GM19395 (cell line): Measurements from ENCODE around the gene ATF7IP.
"Not testable (repeated sequence)": the region's sequence is repeated elsewhere in the genome, so short reads cannot be mapped to it uniquely, and the experiment has no call there.

Experiments
- ATAC-seq: cut with Tn5 transposase; IDR thresholded peaks from one replicate; pipeline ENCODE4 v1.9.1; 2021; ENCODE audit warnings: mild to moderate bottlenecking, moderate library complexity; ENCODE audit not compliant: unreplicated experiment

ATF7IP gene

GRCh38 chr12:14373217-14373616 is 7.7 kb downstream of the ATF7IP start:
- ATAC-seq = no peak

GRCh38 chr12:14379508-14379907 is 14.0 kb downstream of the ATF7IP start:
- ATAC-seq = no peak

GRCh38 chr12:14384783-14385638 is 19.5 kb downstream of the ATF7IP start:
- peak; percentile 98 for ATAC-seq

- no peak for ATAC-seq
Measured at GRCh38 chr12:14387219-14387871, 21.9 kb downstream of the ATF7IP start.

- ATAC-seq = no peak
Measured at GRCh38 chr12:14390449-14390848, 25.0 kb downstream of the ATF7IP start.

- ATAC-seq = no peak
Measured at GRCh38 chr12:14390870-14391530, 25.5 kb downstream of the ATF7IP start.

- no peak for ATAC-seq
Measured at GRCh38 chr12:14393751-14394150, 28.3 kb downstream of the ATF7IP start.

GRCh38 chr12:14394317-14395073 is 29.0 kb downstream of the ATF7IP start:
- peak; percentile 69 for ATAC-seq

- peak; percentile 54 for ATAC-seq
Measured at GRCh38 chr12:14395074-14395778, 29.7 kb downstream of the ATF7IP start.

GRCh38 chr12:14396071-14396470 is 30.6 kb downstream of the ATF7IP start:
- peak; percentile 63 for ATAC-seq

GRCh38 chr12:14399871-14400270 is 34.4 kb downstream of the ATF7IP start:
- no peak for ATAC-seq

- ATAC-seq = no peak
Measured at GRCh38 chr12:14400599-14400998, 35.1 kb downstream of the ATF7IP start.

- ATAC-seq = not testable (repeated sequence)
Measured at GRCh38 chr12:14401267-14401666, 35.8 kb downstream of the ATF7IP start.

- no peak for ATAC-seq
Measured at GRCh38 chr12:14402697-14403096, 37.2 kb downstream of the ATF7IP start.

- peak; percentile 24 for ATAC-seq
Measured at GRCh38 chr12:14403293-14403692, 37.8 kb downstream of the ATF7IP start.

GRCh38 chr12:14403711-14404196 is 38.3 kb downstream of the ATF7IP start:
- peak; percentile 61 for ATAC-seq

GRCh38 chr12:14405407-14405806 is 39.9 kb downstream of the ATF7IP start:
- ATAC-seq = not testable (repeated sequence)

GRCh38 chr12:14408208-14408607 is 42.7 kb downstream of the ATF7IP start:
- ATAC-seq = no peak

- ATAC-seq = no peak
Measured at GRCh38 chr12:14410177-14410576, 44.7 kb downstream of the ATF7IP start.
